ENCODE data around the gene PCBP3.
"Not testable (repeated sequence)": the region's sequence is repeated elsewhere in the genome, so short reads cannot be mapped to it uniquely, and the experiment has no call there.

- TF ChIP-seq ZBTB33 (IDR thresholded peaks at IDR 0.05); REST (IDR thresholded peaks at IDR 0.05); RAD21 (IDR thresholded peaks at IDR 0.05); MAX (IDR thresholded peaks at IDR 0.05); CTCF (IDR thresholded peaks at IDR 0.05; ENCODE audit: low read depth, low read length, missing input control); TAF1 (conservative IDR thresholded peaks at IDR 0.05); SP1 (IDR thresholded peaks at IDR 0.05); ATF3 (IDR thresholded peaks at IDR 0.05); HNF4G (IDR thresholded peaks at IDR 0.05): not testable (repeated sequence)
Measured at GRCh38 chr21:45815781-45816180, 172.3 kb downstream of the PCBP3 start.
